NT2/D1 (cell line): ENCODE measurements around the gene HCN2.

Experiments used
- DNase-seq: peaks from one replicate; pipeline ENCODE4 v3.0.0-alpha.2; 2011; ENCODE audit warnings: low read depth, low spot score
- H3K27me3 ChIP-seq: 2 replicates; pipeline ENCODE4 v1.6.0; 2011; ENCODE audit warnings: mild to moderate bottlenecking; ENCODE audit not compliant: insufficient read length, insufficient read depth
- H3K36me3 ChIP-seq: 2 replicates; pipeline ENCODE4 v1.6.1; 2011; ENCODE audit warnings: mild to moderate bottlenecking, low read length, mixed read lengths; ENCODE audit not compliant: insufficient read depth, insufficient read length
- H3K4me1 ChIP-seq: 2 replicates; pipeline ENCODE4 v1.5.1; 2011; ENCODE audit not compliant: insufficient read depth, insufficient read length
- H3K4me3 ChIP-seq: 2 replicates; pipeline ENCODE4 v1.5.1; 2011; ENCODE audit warnings: low read depth; ENCODE audit not compliant: insufficient read length
- H3K9ac ChIP-seq: 2 replicates; pipeline ENCODE4 v1.6.0; 2011; ENCODE audit warnings: low read depth; ENCODE audit not compliant: insufficient read length
- H3K9me3 ChIP-seq: 2 replicates; pipeline ENCODE4 v1.5.1; 2011; ENCODE audit warnings: mild to moderate bottlenecking, low read length; ENCODE audit not compliant: insufficient read depth
- SUZ12 ChIP-seq: IDR thresholded peaks from 2 replicates; pipeline ENCODE4 v1.6.1; 2011; ENCODE audit not compliant: insufficient read length, insufficient read depth; ENCODE audit errors: extremely low read depth
- YY1 ChIP-seq: IDR thresholded peaks from 2 replicates; pipeline ENCODE4 v1.6.1; 2011; ENCODE audit not compliant: insufficient read length, insufficient read depth
- ZNF274 ChIP-seq: IDR thresholded peaks from 2 replicates; pipeline ENCODE4 v1.6.1; 2011; ENCODE audit warnings: mild to moderate bottlenecking, low read depth, low read length

Gene HCN2

GRCh38 chr19:664913-665443, 75.3 kb downstream of the HCN2 start:
- TF ChIP-seq YY1 (no peak), SUZ12 (no peak), ZNF274 (no peak)
- H3K4me1 ChIP-seq, result peaks cover 20% of the 10 kb centered on the region
- peak; percentile 81 for DNase-seq
- peaks cover 22% of the 10 kb centered on the region for H3K36me3 ChIP-seq
- H3K9ac ChIP-seq, result peak overlapping the region; percentile 79
- no peak overlapping the region for H3K4me3 ChIP-seq
- peaks cover 2% of the 10 kb centered on the region for H3K27me3 ChIP-seq
- H3K9me3 ChIP-seq, result peaks cover 14% of the 10 kb centered on the region; the same call in 1 of the 2 replicates
